Measurements from ENCODE around the gene GIGYF2. TPM values are rescaled to one million over a fixed set of nuclear protein-coding genes. Genes with fewer than 3 reads are reported as not detected.

GIGYF2 gene
- total RNA-seq (2016; rRNA removed; fragmentation: Illumina TruSeq; extraction: Trizol) (73.5 and 83.4 TPM in 2 replicates), polyA plus RNA-seq (2011; rRNA removed) (44.9 and 46.1 TPM in 2 replicates), polyA minus RNA-seq (2011; rRNA and poly(A)+ RNA removed; ENCODE audit: low replicate concordance) (65.1 and 75.2 TPM in 2 replicates), Bru-seq, nascent RNA (percentile 93 among the genes with signal in this experiment), BruChase-seq, experiment 1, labeled RNA remaining after a 6-hour chase (percentile 90 among the genes with signal in this experiment), BruChase-seq, experiment 2, labeled RNA remaining after a 2-hour chase (percentile 91 among the genes with signal in this experiment)
- 34.4 and 34.5 TPM in 2 replicates for total RNA-seq (2016; cell fraction: cytosol; rRNA removed; fragmentation: Illumina TruSeq; extraction: Trizol; ENCODE audit: low read depth)
- total RNA-seq (2016; cell fraction: insoluble cytoplasmic fraction; rRNA removed; fragmentation: Illumina TruSeq; extraction: Trizol), result 72.3 and 75.5 TPM in 2 replicates
- total RNA-seq (2016; cell fraction: membrane; rRNA removed; fragmentation: Illumina TruSeq; extraction: Trizol), result 24.9 and 27.3 TPM in 2 replicates
- 93.6 and 113 TPM in 2 replicates for total RNA-seq (2016; cell fraction: nucleus; rRNA removed; fragmentation: Illumina TruSeq; extraction: Trizol)
- 22.8 and 25.1 TPM in 2 replicates for polyA plus RNA-seq (2011; cell fraction: cytosol; rRNA removed)
- polyA plus RNA-seq (2011; cell fraction: nucleus; rRNA removed), result 37.1 and 43.8 TPM in 2 replicates
- 36.2 and 40.6 TPM in 2 replicates for polyA plus RNA-seq (2012)
- polyA plus RNA-seq (2016; cell fraction: cytosol; fragmentation: Illumina TruSeq; extraction: Trizol; ENCODE audit: low read depth), result 2.8 and 3.0 TPM in 2 replicates
- polyA plus RNA-seq (2016; cell fraction: insoluble cytoplasmic fraction; fragmentation: Illumina TruSeq; extraction: Trizol; ENCODE audit: low read depth), result 44.7 and 47.1 TPM in 2 replicates
- 6.3 and 7.6 TPM in 2 replicates for polyA plus RNA-seq (2016; cell fraction: membrane; fragmentation: Illumina TruSeq; extraction: Trizol; ENCODE audit: low read depth)
- 52.0 and 58.6 TPM in 2 replicates for polyA plus RNA-seq (2016; cell fraction: nucleus; fragmentation: Illumina TruSeq; extraction: Trizol; ENCODE audit: insufficient read depth, low read depth)
- polyA minus RNA-seq (2011; cell fraction: cytosol; rRNA and poly(A)+ RNA removed), result 48.0 and 50.2 TPM in 2 replicates
- polyA minus RNA-seq (2011; cell fraction: nucleus; rRNA and poly(A)+ RNA removed), result 177 and 187 TPM in 2 replicates
- long read RNA-seq, experiment 1, partial matches to known transcripts, result 17 of 34 reads
- long read RNA-seq, experiment 1, other reads (novel, unspliced or antisense), result 16 of 34 reads
- long read RNA-seq, experiment 2, partial matches to known transcripts, result 60 of 78 reads
- long read RNA-seq, experiment 2, other reads (novel, unspliced or antisense), result 15 of 78 reads

DNA sequence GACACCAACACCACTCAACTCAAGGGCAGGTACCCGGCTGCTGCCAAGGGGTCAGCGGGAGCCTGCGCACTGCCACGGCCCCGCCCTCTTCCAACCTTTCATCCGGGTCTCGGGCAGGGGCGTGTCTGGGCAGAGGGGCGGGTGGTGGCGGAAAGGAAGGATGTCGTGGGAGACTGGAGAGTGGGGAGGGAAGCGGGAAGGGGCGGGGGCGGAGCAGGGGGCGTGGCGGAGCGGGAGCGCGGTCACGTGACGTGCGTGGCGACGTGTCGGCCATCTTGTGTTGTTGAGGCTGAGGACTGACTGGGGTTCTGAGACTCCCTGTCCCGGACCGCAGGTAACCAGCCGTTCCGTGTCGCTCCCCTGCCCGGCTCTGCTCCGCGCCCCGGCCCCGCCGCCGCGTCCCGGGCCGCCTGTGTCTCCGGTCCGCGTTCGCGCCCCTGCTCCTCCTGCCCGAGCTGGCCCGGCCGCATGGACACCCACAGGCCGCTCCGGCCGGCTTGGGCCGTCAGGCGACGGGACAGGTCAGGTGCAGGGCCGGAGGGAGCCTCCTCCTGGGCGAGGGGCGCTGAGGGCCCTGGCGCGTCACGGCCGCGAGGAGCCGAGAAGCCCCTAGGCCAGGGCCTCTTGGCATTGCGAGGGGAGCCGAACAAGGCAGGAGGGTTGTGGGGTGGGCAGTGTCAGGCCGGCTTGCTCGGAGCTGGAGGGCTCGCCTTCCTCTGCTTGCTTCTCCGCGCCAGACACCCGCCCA lies at the start of gene GIGYF2:
Gene GIGYF2, plus strand, starts transcription at position 273 of the 748 bp plus-strand sequence. CDS start 37,867 bp downstream, outside the sequence.
- BruUV-seq (replicated peaks), result no TSS peak
- DNase-seq (ENCODE audit: low spot score) (peak; percentile 96), ATAC-seq (peak; percentile 93), FAIRE-seq (peak; percentile 70)
- H3K4me2 ChIP-seq (ENCODE audit: low read depth, low read length), result peak within 1 kb of the TSS; percentile 91
- ChIA-PET POLR2A (interaction anchor here (1.0 to 1.7 kb wide), 3 partner anchors 12 to 147 kb away, joined by 3 to 6 read pairs (median 4); partner anchors contain the start of genes EIF4E2 and TIGD1), CTCF (ENCODE audit: low intra/inter-chr PET ratio, low total read pairs) (no interaction called here)
- H3K4me3 ChIP-seq (replicated peaks in 1 of 3; ENCODE audit: insufficient read depth in 1 of 3, low read depth in 2 of 3, low read length in 3 of 3), result peak within 1 kb of the TSS; percentile 92 to 97 (median 97)
- 0% methylated on average over 30 of the region's 71 CpGs for WGBS (ENCODE audit: low lambda C conversion rate)
- intact Hi-C loops (cut with micrococcal nuclease; ENCODE audit: unreplicated experiment), result loop anchor here (1.0 kb wide), 1 partner anchor 91 kb away; no protein-coding TSS in a partner anchor
- peak within 1 kb of the TSS; percentile 87 for H3K27ac ChIP-seq (ENCODE audit: extremely low read length, insufficient read depth, low read length)
- H3K79me2 ChIP-seq (ENCODE audit: insufficient read depth, low read length), result peaks cover 49% of the 10 kb centered on the region
- H3K27me3 ChIP-seq (ENCODE audit: control insufficient read depth in 1 of 2, insufficient read depth in 2 of 2, low read length in 2 of 2), result no peaks in the 10 kb centered on the region; a peak in 1 of 5 replicates
- peak within 1 kb of the TSS; percentile 93 for H2AFZ ChIP-seq (ENCODE audit: low read length)
- H3K9ac ChIP-seq (ENCODE audit: insufficient read depth, low read depth, low read length), result peak within 1 kb of the TSS; percentile 98
- in situ Hi-C loops (cut with HindIII; ENCODE audit: extremely low pct_ligation_motif_present, low pct_unique_long_range_greater_than_20kb), result no loop called here
- no peaks in the 10 kb centered on the region for H3K9me3 ChIP-seq (ENCODE audit: low read length)
- peaks cover 46% of the 10 kb centered on the region for H3K4me1 ChIP-seq (ENCODE audit: insufficient read depth, low read length)
- H4K20me1 ChIP-seq (ENCODE audit: insufficient read depth, low read length), result peaks cover 19% of the 10 kb centered on the region
- H3K36me3 ChIP-seq (replicated peaks in 1 of 2; ENCODE audit: control insufficient read depth in 1 of 2, insufficient read depth in 2 of 2, low read length in 2 of 2), result 0 out of 5 replicates have a peak, but pooled peaks cover 0 to 4% of the 10 kb centered on the region in 2 experiments
- TF ChIP-seq PAX8 (CRISPR knock-in tag; IDR thresholded peaks at IDR 0.05; ENCODE audit: borderline replicate concordance), result peak; percentile 98; the same call in 1 of the 2 replicates
- peak; percentile 26; the same call in 1 of the 2 replicates for TF ChIP-seq DPF2 (CRISPR knock-in tag; IDR thresholded peaks at IDR 0.05; ENCODE audit: borderline replicate concordance, low read depth)
- 0 out of 2 replicates have a peak, but pooled peaks have one; percentile 21 for TF ChIP-seq ZNF24 (IDR thresholded peaks at IDR 0.05)
- no peak for TF ChIP-seq ZBTB7A (CRISPR knock-in tag; IDR thresholded peaks at IDR 0.05)
- peak; percentile 15; the same call in 1 of the 2 replicates for TF ChIP-seq ZNF605 (CRISPR knock-in tag; IDR thresholded peaks at IDR 0.05)
- TF ChIP-seq ZFP62 (CRISPR knock-in tag; IDR thresholded peaks at IDR 0.05), result no peak
- TF ChIP-seq ZBTB14 (CRISPR knock-in tag; IDR thresholded peaks at IDR 0.05), result no peak
- no peak; the same call in 1 of the 2 replicates for TF ChIP-seq MEF2D (CRISPR knock-in tag; IDR thresholded peaks at IDR 0.05)
- TF ChIP-seq, protein P1, sequence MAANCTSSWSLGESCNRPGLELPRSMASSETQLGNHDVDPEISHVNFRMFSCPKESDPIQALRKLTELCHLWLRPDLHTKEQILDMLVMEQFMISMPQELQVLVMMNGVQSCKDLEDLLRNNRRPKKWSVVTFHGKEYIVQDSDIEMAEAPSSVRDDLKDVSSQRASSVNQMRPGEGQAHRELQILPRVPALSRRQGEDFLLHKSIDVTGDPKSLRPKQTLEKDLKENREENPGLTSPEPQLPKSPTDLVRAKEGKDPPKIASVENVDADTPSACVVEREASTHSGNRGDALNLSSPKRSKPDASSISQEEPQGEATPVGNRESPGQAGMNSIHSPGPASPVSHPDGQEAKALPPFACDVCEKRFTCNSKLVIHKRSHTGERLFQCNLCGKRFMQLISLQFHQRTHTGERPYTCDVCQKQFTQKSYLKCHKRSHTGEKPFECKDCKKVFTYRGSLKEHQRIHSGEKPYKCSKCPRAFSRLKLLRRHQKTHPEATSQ (CRISPR knock-in tag; IDR thresholded peaks at IDR 0.05; ENCODE audit: borderline replicate concordance), result no peak
- no peak for TF ChIP-seq ZNF598 (CRISPR knock-in tag; IDR thresholded peaks at IDR 0.05; ENCODE audit: borderline replicate concordance)
- TF ChIP-seq CCAR2 (optimal IDR thresholded peaks at IDR 0.05; ENCODE audit: low read depth, low read length), result no peak
- peak; percentile 43; the same call in 1 of the 2 replicates for TF ChIP-seq BRF2 (CRISPR knock-in tag; IDR thresholded peaks at IDR 0.05)
- no peak for TF ChIP-seq TBP (CRISPR knock-in tag; IDR thresholded peaks at IDR 0.05)
- TF ChIP-seq ZNF263 (CRISPR knock-in tag; IDR thresholded peaks at IDR 0.05), result 0 out of 2 replicates have a peak, but pooled peaks have one; percentile 42
